HG03565 (cell line): ENCODE data around the gene OR9I1.

Experiments
- ATAC-seq: cut with Tn5 transposase; IDR thresholded peaks from one replicate; pipeline ENCODE4 v1.9.1; 2021; ENCODE audit warnings: mild to moderate bottlenecking, moderate library complexity; ENCODE audit not compliant: unreplicated experiment

Gene OR9I1, protein sequence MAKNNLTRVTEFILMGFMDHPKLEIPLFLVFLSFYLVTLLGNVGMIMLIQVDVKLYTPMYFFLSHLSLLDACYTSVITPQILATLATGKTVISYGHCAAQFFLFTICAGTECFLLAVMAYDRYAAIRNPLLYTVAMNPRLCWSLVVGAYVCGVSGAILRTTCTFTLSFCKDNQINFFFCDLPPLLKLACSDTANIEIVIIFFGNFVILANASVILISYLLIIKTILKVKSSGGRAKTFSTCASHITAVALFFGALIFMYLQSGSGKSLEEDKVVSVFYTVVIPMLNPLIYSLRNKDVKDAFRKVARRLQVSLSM

DNA sequence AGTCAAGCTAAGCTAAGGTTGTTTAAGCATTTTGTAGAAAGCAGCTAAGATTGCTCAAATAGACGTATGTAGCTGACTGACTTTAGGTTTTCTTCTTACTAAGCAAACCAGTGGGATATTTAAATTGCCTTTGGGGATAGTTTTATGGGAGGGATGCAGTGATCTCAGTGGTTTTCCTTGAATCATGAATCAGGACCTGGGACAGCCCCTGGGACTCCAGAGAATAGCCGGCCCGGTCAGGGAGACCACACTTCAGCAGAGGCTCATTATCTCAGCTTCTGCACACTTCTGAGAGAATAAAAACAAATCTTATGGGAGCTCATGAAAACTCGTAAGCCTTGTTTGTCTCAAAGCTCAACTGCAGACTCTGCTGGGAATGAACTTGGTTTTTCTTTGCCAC lies at the start of gene OR9I1:
Gene OR9I1, minus strand, starts transcription at position 62 of the 400 bp plus-strand sequence. CDS start 6,086 bp downstream, outside the sequence.
- ATAC-seq: no peak

DNA sequence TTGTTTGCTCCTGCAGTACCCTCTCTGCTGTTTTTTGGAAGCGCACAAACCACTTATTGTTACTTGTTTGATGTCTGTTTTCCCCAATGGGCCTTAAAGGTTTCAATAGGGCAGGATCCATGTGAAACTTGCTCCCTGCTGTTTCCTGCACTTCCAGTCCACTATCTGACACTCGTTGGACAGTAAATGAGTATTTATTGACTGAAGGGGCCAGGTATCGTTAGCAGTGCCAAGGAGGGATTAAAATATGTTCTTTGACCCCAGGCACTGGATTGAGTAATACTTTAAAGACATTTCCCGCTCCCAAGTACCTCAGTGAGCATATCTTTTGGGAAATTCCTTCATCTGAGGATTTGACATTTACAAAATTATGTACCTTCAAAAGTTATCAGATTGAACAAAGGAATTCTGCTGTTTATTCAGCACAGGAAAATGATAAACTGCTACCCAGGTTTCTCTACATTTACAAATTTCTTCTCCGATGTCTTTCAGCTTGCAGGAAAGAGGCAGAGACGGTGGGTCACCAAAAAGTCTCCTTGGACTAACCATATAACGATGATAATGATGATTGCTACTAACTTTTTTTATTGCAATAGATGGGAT lies 40.3 kb upstream of the OR9I1 start:
- no peak for ATAC-seq

DNA sequence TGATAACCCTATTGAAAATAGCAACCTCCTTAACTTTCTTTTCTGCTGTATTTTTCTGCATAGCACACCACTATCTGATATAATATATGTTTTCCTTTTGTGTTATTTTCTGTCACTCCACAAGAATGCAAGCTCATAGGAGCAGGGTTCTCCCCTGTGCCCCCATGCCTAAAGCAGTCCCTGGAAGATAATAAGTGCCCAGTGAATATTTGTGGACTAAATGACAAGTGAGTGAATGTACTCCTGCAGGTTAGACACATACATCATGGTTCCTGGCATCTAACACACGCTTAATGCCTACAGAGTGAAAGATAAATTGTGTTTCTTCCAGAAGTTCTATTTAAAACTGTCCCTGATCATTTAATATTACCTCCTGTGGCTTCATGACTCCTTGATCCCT lies 39.7 kb upstream of the OR9I1 start:
- no peak for ATAC-seq

DNA sequence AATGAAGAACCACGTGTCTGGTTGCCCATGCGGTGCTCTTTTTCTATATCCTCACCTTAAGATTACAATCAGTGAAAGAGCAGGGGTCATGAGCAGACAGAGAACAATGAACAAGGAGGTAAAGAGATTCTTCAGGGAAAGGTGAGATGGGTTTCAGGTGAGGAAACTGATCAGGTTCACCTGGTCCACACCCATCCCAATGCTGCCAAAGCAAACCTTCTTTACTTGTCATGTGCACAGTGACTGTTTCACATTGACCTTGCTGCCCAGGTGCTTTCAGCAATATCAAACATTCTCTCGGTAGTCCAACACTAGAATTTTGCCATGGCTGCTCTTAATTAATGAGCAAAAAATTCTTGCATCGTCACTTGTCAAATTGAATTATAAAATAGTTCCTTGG lies 39.1 kb upstream of the OR9I1 start:
- no peak for ATAC-seq

DNA sequence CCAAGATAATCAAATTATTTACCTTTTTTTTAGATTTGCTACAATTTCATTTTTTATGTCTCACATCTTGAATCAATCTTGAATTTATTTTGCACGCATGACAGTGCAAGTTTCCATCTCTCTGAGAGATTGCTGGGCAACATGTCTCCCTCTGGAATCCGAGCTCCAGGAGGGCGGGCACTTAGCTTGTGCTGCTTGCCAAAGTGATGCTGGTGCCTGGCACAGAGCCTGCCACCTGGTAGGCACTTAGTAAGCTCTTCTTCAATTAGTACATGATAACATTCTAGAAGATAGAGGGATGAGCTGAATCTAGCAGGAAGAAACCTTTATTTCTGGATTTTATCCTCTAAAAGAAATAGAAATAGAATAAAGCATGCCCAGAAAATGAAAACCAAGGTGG lies 27.5 kb upstream of the OR9I1 start:
- no peak for ATAC-seq

DNA sequence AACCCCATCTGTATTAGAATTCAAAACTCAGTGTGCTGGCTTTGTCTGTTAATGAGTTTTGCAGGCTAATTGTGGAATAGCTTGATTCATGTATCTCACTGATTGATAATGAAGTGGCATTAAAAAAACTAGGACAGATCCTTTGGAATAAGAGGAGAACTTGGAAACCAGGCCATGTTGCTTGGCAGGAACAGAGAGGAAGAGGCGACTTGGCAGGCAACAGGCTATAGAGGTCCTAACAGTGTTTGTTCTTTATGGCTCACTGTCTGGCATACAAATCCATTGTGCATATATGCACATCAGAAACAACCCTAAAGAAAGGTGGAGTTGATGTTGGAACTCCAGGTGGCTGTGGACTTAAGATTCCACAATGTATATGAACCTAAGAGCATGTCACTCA lies 17.4 kb upstream of the OR9I1 start:
- ATAC-seq: no peak

DNA sequence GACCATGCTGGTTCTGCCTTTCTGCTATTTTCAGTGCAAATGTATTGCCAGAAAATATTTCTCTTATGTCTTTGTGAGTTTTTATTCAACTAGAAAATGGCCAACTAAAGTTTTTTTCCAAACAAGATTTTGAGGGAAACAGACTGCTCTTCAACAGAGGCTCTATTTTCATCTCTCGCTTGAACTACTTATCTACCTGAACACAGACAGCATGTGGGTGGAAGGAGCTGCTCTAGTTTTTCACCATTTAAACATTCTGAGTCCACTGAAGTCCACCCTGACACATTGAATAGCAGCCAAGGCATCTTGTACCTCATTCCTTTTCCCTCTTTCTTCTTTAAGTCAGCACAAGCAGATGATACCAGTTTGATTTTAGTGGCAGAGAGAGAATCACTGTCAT lies 9.8 kb upstream of the OR9I1 start:
- ATAC-seq: no peak

DNA sequence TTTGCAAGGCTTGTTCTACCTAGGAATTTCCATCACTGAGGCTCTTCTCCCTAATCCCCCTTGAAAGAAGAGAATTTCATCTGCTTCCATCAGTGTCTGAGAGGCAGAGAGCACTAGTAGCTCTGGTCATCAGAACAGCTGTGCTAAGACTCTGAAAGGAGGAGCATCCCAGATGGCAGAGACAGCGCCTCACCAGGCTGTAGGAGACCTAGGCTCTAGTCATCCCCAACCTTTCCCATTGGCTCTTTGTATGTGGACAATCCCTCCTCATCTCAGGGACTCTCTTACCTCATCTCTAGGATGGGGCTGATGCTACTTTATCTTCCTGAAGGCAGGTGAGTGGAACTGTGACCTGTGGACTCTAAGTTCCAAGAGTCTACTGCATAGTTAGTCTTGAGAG lies 8.8 kb upstream of the OR9I1 start:
- no peak for ATAC-seq

DNA sequence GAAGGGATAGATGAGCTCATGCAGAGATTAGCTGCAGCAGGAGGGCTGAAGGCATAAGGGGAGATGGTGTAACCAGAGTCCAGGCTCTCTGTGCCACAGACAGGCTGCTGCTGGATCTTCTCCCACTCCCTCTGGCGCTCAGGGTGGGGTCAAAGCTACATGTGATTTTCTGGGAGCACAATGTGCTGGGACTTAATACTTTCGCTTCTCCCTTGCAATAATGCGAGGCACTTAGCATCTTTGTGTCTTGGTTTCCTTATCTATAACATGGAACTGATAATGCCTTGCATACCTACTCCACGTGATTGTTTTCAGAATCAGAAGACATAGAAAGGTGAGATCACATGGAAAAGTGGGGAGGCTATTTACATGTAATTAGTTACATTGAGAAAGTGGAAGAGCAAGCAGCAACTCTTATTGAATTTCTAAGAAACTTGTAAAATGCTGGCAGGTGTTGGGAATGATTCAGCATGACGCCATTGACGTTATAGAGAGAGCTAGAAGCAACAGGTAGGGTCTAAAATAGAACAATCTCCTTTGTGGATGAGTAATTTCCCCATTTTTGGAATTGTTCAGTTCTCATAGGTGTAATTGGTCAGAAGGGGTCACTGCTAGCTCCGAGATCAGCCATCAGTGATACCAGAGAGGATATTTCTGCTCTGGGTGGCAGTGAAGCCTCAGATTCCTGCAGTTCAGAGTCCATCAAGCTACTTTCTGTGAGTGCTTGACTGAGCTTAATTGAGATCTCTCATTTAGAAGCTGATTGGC lies 8.2 kb upstream of the OR9I1 start:
- no peak for ATAC-seq

DNA sequence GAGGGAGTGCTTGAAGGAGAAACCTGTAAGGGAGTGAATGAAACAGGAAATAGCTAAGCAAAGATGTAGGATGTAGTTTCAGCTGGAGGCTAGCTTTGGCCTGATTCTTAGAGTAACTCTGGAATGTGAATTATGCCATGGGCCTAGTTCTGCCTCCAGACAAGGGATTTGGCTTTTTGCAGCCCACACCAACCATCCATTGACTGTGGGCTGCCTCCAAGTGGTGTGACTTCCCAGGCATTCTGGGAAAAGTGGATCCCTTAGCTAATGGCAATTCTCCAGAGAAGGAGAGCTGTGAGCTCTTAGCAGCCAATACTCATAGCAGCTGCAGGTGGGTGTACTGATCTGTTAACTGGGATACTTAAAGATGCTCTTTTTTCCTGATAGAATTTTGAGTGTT lies 2.0 kb upstream of the OR9I1 start:
- no peak for ATAC-seq

DNA sequence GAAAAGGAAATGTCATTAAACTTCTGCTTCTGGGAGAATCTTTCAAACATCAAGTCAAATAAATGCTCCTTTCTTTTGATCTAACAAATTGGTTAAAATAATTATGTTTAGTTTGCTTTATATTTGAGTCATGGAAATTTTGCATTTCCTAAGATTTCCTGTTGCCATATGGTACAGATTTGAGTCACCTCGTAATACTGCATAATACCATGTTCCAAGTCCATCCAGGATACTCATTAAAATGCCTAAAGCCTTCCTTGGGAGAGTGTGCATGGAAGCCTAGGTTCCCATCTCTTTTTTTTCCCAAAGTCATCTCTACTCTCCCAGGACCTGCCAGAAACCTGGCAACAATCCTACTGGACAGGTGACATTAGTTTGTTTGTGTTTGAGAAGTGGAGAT lies 4.2 kb downstream of the OR9I1 start:
- ATAC-seq: no peak

DNA sequence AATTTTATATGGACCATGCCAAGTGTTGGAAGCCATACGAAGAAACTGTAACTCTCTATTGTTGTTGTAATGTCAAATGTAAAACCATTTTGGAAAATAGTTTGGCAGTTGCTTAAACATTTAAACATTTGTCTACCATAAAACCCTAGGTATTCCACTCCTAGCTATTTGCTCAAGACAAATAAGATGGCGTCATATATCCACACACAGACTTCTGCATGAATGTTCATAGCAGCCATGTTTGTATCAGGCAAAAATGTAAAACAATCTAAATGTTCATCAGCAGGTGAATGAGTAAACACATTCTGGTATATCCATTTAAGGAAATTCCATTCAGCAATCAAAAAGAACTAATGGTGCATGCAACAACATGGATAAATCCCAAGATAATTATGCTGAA lies 27.9 kb downstream of the OR9I1 start:
- ATAC-seq: no peak

DNA sequence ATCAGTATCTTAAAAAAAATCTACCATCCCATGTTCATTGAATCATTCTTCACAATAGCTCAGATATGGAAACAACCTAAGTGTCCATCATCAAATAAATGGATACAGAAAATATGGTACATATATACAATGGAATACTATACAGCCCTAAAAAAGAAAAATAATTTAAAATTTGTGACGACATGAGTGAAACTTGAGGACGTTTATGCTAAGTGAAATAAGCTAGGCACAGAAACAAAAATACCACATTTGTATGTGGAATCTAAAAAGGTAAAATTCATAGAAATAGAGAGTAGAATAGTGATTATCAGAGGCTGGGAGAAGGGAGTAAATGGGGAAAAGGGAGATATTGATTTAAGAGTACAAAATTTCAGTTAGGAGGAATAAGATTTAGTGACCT lies 38.8 kb downstream of the OR9I1 start:
- no peak for ATAC-seq

DNA sequence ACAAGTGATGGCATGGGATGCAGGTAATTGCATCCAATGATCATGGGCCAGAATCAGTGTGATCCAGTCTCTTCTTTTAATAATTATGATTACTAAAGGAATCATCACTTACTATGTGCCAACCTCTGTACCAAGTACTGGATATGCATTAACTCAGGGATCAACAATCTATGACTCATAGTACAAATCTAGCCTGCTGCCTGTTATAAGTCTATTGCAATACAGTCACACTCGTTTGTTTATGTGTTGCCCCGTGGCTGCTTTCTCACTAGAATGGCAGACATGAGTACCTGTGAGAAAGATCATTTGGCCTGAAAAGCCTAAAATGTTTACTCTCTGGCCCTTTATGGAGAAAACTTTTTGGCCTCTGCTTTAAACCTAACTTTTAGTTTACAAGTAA lies 49.5 kb downstream of the OR9I1 start:
- ATAC-seq: no peak

DNA sequence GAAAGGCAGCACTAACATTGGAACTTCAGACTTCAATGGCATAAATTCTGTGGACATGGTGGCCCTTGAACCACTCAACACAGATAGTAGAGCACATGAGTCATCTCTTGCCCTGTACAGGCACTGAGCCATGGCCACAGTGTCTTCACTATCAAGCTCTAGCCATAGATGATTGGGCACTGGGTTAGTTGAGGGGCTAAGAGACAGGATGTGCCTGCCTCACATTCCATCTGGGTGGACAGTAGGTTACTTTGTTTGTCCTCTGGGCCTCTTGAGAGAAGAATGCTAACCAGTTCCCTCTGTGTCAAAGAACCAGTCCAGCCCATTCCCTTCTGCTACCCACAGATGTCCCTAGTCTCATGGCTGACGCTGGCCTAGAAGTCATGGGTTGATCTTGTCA lies 54.7 kb downstream of the OR9I1 start:
- no peak for ATAC-seq

DNA sequence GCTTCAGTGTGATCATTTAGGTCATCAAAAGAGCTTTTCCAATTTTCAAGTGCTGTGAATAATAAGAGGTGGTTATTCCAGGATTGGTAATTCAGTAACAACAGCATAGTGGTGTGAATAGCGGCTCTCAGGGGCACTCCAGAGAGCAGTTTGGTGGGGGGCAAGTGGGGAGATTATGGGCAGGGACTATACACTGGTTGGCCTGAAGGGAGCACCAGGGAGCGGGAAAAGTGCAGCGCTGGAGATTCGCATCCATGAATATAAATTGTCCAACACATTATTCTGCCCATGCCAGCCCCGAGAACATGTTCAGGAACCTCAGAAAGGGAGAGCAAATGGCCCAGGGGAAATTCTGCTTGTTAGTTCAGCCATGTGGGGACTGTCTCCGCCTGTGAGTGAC lies 56.7 kb downstream of the OR9I1 start:
- no peak for ATAC-seq

DNA sequence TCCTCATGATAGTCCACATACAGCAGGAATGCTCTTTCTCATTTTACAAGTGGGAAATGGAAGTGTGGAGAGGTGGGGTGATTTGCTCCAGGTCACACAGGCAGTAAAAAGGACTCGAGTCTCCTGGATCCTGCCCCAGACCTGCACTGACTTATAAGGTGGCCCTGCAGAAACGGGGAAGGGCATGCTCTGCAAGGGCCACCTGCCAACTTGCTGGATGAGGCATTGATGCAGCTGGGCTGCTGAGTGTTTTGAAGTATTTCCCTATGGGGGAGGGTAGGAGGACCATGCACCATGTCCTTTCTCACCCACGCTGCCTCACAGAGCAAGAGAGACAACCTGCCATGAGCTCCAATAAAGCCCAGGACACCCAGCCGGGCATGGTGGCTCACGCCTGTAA lies 57.6 kb downstream of the OR9I1 start:
- ATAC-seq: no peak
